ENCODE results near the gene CMIP. TPM values are rescaled to one million over a fixed set of nuclear protein-coding genes. Genes with fewer than 3 reads are reported as not detected.

CMIP gene
- total RNA-seq, 4 donors from 2014 or later = 17.1 to 60.5 (median 39.7) TPM

DNA sequence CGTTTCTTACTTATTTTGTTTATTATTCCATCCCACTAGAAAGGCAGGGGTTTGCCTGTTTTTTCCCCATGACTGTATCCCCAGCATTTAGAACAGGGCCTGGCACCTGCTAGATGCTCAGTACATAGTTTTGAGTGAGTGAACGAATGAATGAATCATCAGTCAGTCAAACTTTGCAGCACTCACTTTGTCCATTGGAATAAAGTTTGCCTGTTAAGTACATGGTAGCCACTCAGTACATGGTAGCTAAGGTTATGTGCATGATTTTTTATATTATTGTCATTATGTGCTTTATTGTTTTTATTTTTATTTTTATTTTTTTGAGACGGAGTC lies 88.5 kb downstream of the CMIP start:
- Histone ChIP-seq H3K27ac (peak overlapping the region in 3 of 4 donors; percentile 94 to 96 (median 96)), H3K36me3 (peaks cover 0 to 16% (median 0%) of the 10 kb centered on the region in 3 donors), H3K4me3 (no peak overlapping the region), H3K27me3 (no peaks in the 10 kb centered on the region), H3K4me1 (peaks cover 26 to 76% (median 36%) of the 10 kb centered on the region in 3 donors), H3K9me3 (no peaks in the 10 kb centered on the region)
- intact Hi-C loops (cut with DNase I) = no loop called here
- DNase-seq = no peak
- WGBS, 2 donors = 62 to 81% methylated on average over 3 of the region's 3 CpGs
- TF ChIP-seq, protein P1, sequence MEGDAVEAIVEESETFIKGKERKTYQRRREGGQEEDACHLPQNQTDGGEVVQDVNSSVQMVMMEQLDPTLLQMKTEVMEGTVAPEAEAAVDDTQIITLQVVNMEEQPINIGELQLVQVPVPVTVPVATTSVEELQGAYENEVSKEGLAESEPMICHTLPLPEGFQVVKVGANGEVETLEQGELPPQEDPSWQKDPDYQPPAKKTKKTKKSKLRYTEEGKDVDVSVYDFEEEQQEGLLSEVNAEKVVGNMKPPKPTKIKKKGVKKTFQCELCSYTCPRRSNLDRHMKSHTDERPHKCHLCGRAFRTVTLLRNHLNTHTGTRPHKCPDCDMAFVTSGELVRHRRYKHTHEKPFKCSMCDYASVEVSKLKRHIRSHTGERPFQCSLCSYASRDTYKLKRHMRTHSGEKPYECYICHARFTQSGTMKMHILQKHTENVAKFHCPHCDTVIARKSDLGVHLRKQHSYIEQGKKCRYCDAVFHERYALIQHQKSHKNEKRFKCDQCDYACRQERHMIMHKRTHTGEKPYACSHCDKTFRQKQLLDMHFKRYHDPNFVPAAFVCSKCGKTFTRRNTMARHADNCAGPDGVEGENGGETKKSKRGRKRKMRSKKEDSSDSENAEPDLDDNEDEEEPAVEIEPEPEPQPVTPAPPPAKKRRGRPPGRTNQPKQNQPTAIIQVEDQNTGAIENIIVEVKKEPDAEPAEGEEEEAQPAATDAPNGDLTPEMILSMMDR (IDR thresholded peaks at IDR 0.05) = no peak
- TF ChIP-seq POLR2A (IDR thresholded peaks at IDR 0.05) = no peak

DNA sequence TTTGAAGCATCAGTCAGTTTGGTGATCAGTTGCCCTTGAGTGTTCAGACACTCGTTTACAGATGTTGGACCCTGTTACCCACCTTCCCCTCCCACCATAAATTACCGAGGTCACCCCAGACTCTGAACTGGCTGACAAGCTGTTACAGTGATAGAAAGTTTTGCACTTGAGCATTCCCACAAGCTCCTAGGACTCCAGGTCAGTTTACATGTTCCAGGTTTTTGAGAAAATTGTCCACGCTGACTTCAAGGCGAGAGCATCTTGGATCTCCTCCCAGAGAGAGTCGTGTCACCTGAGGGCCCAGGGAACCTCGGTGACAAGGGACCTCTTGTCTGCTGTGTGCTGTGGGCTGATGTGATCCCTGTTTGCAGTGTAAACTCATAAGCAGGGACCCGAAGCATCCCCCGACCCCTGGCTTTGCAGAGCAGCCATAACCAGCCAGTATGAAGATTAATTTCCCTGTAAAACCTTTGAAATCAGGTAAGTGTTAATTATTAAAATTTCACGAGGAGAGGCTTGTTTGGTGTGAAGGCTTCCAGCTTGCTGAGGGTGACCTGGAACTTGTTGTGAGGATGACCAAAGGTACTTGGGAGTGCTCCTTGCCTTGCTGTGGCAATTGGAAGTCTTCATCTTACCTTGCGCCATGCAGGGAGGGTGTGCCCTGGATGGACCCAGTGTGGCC lies 91.2 kb downstream of the CMIP start:
- no peaks in the 10 kb centered on the region for H3K9me3 ChIP-seq
- no peaks in the 10 kb centered on the region for H3K27me3 ChIP-seq
- intact Hi-C loops (cut with DNase I) = no loop called here
- TF ChIP-seq, protein P1 (IDR thresholded peaks at IDR 0.05) = no peak
- TF ChIP-seq POLR2A (IDR thresholded peaks at IDR 0.05) = no peak
- peaks cover 26 to 67% (median 29%) of the 10 kb centered on the region in 3 donors for H3K4me1 ChIP-seq
- 71 to 80% methylated on average over 7 to 8 of the region's 10 CpGs for WGBS, 2 donors
- no peak for DNase-seq
- H3K4me3 ChIP-seq = no peak overlapping the region
- H3K36me3 ChIP-seq = peaks cover 0 to 16% (median 0%) of the 10 kb centered on the region in 3 donors
- no peak overlapping the region for H3K27ac ChIP-seq

GRCh38 chr16:81536648-81537047 lies 92.0 kb downstream of the CMIP start:
- Histone ChIP-seq H3K36me3 (peaks cover 0 to 16% (median 0%) of the 10 kb centered on the region in 3 donors), H3K27ac (no peak overlapping the region), H3K9me3 (no peaks in the 10 kb centered on the region), H3K4me3 (no peak overlapping the region), H3K4me1 (peaks cover 23 to 58% (median 23%) of the 10 kb centered on the region in 3 donors), H3K27me3 (no peaks in the 10 kb centered on the region)
- TF ChIP-seq, protein P1 (IDR thresholded peaks at IDR 0.05) = no peak
- no peak for TF ChIP-seq POLR2A (IDR thresholded peaks at IDR 0.05)
- intact Hi-C loops (cut with DNase I) = no loop called here
- 88 to 93% methylated on average over 10 to 11 of the region's 11 CpGs for WGBS, 2 donors
- no peak for DNase-seq

- H3K36me3 ChIP-seq = peaks cover 0 to 16% (median 0%) of the 10 kb centered on the region in 3 donors
- H3K9me3 ChIP-seq = no peaks in the 10 kb centered on the region
- WGBS, 2 donors = 78 to 82% methylated on average over 18 of the region's 18 CpGs
- H3K4me1 ChIP-seq = peaks cover 12 to 50% (median 13%) of the 10 kb centered on the region in 3 donors
- H3K27me3 ChIP-seq = no peaks in the 10 kb centered on the region
- intact Hi-C loops (cut with DNase I) = no loop called here
- DNase-seq = no peak
- no peak overlapping the region for H3K4me3 ChIP-seq
- TF ChIP-seq, protein P1 (IDR thresholded peaks at IDR 0.05) = no peak
- no peak for TF ChIP-seq POLR2A (IDR thresholded peaks at IDR 0.05)
- peak overlapping the region in 1 of 4 donors; percentile 55 for H3K27ac ChIP-seq
Measured at GRCh38 chr16:81537721-81538561, 93.3 kb downstream of the CMIP start.

All from esophagus squamous epithelium (tissue), 5 donors.